CD4-positive, alpha-beta T cell treated with Interleukin-15 for 1 hour (primary cell): ENCODE results near the gene CCDC187.

Experiments used
- DNase-seq: peaks from one replicate; pipeline ENCODE4 v3.0.0-alpha.2; 2020

CCDC187 gene

GRCh38 chr9:136264441-136265405 lies 39.2 kb downstream of the CCDC187 start:
- DNase-seq: no peak

- DNase-seq: no peak
Observed at GRCh38 chr9:136264031-136264430, 39.9 kb downstream of the CCDC187 start.

- no peak for DNase-seq
Observed at GRCh38 chr9:136262671-136263178, 41.2 kb downstream of the CCDC187 start.

DNA sequence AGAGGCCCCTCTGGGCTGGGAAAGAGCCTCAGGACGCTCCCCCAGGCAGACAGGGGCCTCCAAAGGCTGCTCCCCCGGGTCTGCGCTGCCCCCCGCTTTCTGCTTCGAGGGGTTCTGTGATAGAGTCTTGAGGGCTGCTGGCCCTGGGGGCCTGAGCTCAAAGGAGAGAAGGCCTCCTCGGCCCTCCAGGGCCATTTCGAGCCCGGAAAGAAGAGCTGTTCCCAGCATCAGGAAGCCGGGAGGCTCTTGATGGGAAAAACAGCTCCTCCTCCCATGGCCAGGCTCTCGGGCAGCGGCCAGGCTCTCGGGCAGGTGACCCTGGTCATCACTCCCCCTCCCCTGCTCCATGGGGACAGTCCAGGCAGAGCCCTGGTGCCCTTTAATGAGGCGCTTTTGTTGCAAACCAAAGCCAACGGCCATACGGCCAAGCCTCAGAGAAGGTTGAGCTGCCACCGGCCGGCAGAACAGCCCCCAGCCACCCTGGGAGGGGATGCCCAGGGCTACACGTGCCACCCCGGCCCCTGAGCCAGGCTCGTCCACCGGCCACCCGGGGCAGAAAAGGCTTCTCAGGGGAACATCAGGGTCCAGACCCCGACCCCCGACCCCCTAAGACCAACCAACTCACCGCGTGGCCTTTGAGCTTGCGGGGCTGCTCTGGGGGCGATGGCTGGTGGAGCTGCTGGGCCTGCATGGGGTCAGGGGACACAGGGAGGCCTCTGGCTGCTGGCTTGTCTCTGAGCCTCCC lies 42.0 kb downstream of the CCDC187 start:
- no peak for DNase-seq

- no peak for DNase-seq
Observed at GRCh38 chr9:136260936-136261472, 42.9 kb downstream of the CCDC187 start.

- DNase-seq: no peak
Observed at GRCh38 chr9:136260521-136260920, 43.4 kb downstream of the CCDC187 start.

- no peak for DNase-seq
Observed at GRCh38 chr9:136259836-136260235, 44.1 kb downstream of the CCDC187 start.

DNA sequence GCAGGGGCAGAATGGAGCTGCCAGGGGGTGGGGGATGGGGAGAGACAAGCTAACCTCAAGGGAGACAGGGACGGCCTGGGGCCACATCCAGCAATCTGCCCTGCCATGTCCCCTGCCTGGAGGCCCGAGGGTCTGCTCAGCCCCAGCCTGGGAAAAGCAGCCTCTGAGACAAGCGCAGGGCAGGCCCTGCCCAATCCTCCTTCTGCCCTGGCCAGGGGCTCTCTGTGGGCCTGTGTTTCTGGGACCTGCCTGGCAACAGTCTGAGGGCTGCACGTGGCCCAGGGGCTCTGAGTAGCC lies 44.4 kb downstream of the CCDC187 start:
- DNase-seq: no peak

DNA sequence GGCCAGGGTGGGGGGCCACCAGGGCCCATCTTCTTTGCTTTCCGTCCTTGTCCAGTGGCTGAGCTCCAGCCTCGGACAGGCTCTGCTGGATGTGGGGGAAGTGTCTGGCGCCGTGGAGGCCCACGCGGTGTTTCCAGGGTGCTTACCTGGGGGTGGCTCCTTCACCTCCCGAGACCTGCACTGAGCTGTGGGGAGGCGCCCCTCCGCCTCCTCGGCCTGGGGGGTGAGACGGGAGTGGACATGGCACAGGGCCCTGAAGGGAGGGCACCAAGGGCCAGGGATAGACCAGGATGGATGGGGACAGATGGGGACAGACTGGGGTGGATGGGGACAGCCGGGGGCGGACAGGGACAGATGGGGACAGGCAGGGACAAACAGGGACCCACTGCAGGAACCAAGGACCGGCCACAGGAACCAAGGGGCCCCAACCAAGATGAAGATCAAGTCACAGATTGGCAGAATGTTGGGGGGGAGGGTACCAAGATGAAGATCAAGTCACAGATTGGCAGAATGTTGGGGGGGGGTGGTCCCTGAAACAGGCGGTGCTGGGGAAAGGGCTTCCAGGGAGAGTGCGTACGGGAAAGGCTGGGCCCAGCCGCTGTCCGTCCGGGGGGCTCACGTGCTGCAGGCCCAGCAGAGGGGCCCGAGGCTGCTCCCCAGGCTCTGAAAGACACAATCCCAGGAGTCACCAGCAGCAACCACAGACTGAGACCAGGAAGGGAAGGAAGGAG lies 44.9 kb downstream of the CCDC187 start:
- no peak for DNase-seq

- DNase-seq: no peak
Observed at GRCh38 chr9:136258299-136258625, 45.6 kb downstream of the CCDC187 start.

DNA sequence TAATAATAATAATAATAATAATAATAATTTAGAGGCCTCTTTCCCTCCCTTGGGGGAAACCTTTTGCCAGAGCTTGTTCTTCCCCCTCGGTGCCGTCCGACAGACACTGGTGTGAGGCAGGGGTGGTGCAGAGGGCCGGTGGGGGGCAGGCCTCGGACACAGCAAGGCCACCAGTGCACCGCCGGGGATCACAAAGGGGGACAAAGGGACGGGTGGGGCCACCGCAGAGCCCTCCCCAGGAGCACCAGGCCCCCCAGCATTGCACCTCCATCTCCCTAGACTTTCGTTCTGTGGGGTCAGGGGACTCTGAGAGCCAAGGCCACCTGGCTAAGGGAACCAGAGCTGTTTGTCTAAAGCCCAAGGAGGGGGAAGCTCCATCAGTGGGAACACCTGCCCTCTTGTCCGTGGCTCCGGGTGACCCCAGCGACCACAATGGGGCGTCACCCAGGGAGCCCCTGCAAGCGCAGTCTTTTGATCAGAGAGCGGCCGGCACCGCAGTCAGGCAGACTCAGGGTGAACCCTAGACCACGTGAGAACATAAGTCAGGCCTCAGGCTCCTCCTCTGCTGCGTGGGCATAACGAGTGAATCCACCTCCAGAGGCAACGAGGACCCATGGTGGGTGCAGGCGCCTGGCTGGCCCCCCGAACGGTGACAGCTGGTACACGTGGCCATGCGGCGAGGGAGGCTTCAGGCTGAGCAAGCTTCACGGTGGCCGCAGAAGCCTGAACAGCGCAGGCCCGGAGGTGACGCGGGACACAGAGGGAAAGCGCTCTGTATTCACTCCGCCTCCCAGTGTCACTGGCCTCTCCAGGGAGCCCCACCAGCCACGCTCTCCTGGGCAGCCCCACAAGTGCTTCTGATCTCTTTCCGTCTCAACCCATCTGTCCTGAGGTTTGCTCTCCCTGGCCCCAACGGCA lies 46.3 kb downstream of the CCDC187 start:
- no peak for DNase-seq

DNA sequence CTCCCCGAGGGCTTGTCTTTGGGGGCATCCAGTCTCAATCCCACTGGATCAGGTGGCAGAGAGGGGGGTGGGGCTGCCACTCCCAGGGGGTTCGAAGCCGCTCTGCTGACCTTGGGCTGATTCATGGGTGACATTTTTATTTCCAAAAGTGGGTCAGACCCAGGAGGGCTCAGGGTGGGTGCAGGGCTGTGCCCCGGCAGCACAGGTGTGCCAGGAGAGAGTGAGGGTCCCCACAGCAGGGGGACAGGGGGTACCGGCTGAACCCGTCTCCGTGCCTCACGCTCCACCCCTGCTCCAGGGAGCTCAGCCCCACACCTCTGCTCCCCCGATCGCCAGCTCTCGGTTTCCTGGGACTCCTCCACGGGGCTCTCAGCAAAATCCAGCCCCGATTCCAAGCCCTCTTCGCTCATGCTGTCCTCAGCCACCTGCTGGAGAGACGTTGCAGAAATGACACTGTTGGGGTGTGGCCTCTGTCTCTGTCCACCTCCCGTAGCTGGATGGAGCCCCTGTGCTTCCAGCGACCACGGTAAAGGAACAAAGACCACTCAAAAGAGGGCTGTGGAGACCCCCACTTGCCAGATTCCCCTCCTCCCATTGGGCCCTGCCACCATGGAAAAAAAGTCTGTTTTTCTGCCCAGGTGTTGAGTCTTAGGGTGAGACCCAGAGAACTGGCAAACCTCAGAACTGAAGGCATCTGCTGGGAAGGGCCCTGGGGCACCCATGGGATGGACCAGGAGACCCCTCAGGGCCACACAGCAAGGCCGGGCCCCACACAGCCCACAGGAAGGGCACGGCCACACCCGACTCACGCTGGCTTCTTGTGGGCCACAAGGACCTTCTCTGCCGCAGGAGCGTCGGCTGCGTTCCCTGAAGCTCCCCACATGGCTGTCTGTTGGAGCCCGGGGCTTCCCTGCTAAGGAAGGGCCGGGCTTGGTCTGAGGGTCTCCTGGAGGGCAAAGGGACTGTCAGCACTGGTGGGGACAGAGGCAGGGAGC lies 47.7 kb downstream of the CCDC187 start:
- DNase-seq: no peak

DNA sequence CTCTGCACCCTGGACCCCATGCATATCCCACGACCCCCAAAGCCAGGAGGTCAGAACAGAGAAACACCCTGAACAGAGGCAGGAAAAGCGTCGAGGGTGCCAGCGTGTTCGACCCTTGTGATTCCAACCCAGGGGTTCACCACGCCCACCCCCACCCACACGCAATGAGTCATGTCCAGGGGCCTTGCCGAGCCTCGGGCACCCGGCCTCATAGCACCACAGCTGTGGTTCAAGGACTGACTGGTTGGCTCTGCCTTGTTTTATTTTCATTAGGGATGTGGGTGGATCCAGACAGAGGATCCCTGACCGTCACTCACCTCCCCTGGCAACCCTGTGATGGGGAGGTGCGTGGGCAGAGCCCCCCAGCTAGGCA lies 48.7 kb downstream of the CCDC187 start:
- DNase-seq: no peak

- DNase-seq: no peak
Observed at GRCh38 chr9:136254381-136255165, 49.3 kb downstream of the CCDC187 start.

- no peak for DNase-seq
Observed at GRCh38 chr9:136253246-136254130, 50.4 kb downstream of the CCDC187 start.

GRCh38 chr9:136252846-136253245 lies 51.0 kb downstream of the CCDC187 start:
- DNase-seq: no peak

- no peak for DNase-seq
Observed at GRCh38 chr9:136252281-136252680, 51.6 kb downstream of the CCDC187 start.

GRCh38 chr9:136251264-136252115 lies 52.4 kb downstream of the CCDC187 start:
- no peak for DNase-seq
